H9 (cell line): Measurements from ENCODE around the gene TRPV4. TPM values are rescaled to one million over a fixed set of nuclear protein-coding genes. Genes with fewer than 3 reads are reported as not detected.

Experiments
- DNase-seq: peaks from one replicate; pipeline ENCODE4 v3.0.0-alpha.2; 2017
- H2AFZ ChIP-seq: one replicate; pipeline ENCODE4 v1.6.1; 2013; ENCODE audit warnings: mild to moderate bottlenecking, low read length, control low read depth, moderate library complexity
- H2AK5ac ChIP-seq: 2 replicates; pipeline ENCODE4 v1.6.1; 2013; ENCODE audit warnings: low read length, control low read depth, mixed read lengths; ENCODE audit not compliant: insufficient read length
- H2BK120ac ChIP-seq: one replicate; pipeline ENCODE4 v1.6.1; 2013; ENCODE audit warnings: low read depth, mild to moderate bottlenecking, low read length, control low read depth, inconsistent platforms; ENCODE audit not compliant: poor library complexity, severe bottlenecking
- H2BK12ac ChIP-seq: 2 replicates; pipeline ENCODE4 v1.6.1; 2013; ENCODE audit warnings: low read length, control low read depth, mixed read lengths, low read depth; ENCODE audit not compliant: insufficient read length
- H2BK15ac ChIP-seq: 2 replicates; pipeline ENCODE4 v1.6.1; 2013; ENCODE audit warnings: low read depth, low read length, control low read depth
- H2BK20ac ChIP-seq: one replicate; pipeline ENCODE4 v1.6.1; 2013; ENCODE audit warnings: low read depth, mild to moderate bottlenecking, low read length, control low read depth, inconsistent platforms; ENCODE audit not compliant: poor library complexity, severe bottlenecking
- H2BK5ac ChIP-seq: 2 replicates; pipeline ENCODE4 v1.6.1; 2013; ENCODE audit warnings: low read length, control low read depth, mixed read lengths; ENCODE audit not compliant: insufficient read length
- H3K14ac ChIP-seq: 2 replicates; pipeline ENCODE4 v1.6.1; 2013; ENCODE audit warnings: low read length, control low read depth; ENCODE audit not compliant: insufficient read depth
- H3K18ac ChIP-seq: 2 replicates; pipeline ENCODE4 v1.6.1; 2013; ENCODE audit warnings: low read depth, mild to moderate bottlenecking, mixed read lengths, low read length, control low read depth; ENCODE audit not compliant: insufficient read length
- H3K23ac ChIP-seq: 2 replicates; pipeline ENCODE4 v1.6.1; 2013; ENCODE audit warnings: low read length, control low read depth, mixed read lengths, low read depth; ENCODE audit not compliant: insufficient read length
- H3K23me2 ChIP-seq: 2 replicates; pipeline ENCODE4 v1.6.1; 2013; ENCODE audit warnings: low read depth, mild to moderate bottlenecking, mixed read lengths, low read length, control low read depth; ENCODE audit not compliant: insufficient read length, poor library complexity, severe bottlenecking
- H3K27ac ChIP-seq: 2 replicates; pipeline ENCODE4 v1.5.1; 2013; ENCODE audit warnings: low read length, control low read depth, mixed read lengths, low read depth; ENCODE audit not compliant: insufficient read length
- H3K27me3 ChIP-seq: 2 replicates; pipeline ENCODE4 v1.6.1; 2013; ENCODE audit warnings: low read length, control low read depth, inconsistent platforms; ENCODE audit not compliant: insufficient read depth
- H3K4ac ChIP-seq: 2 replicates; pipeline ENCODE4 v1.6.1; 2013; ENCODE audit warnings: low read depth, mild to moderate bottlenecking, control low read depth, inconsistent platforms, low read length, moderate library complexity
- H3K4me1 ChIP-seq: 2 replicates; pipeline ENCODE4 v1.6.1; 2013; ENCODE audit warnings: low read length, control low read depth, inconsistent platforms; ENCODE audit not compliant: insufficient read depth
- H3K4me2 ChIP-seq: 2 replicates; pipeline ENCODE4 v1.6.1; 2013; ENCODE audit warnings: low read length, control low read depth, mixed read lengths; ENCODE audit not compliant: insufficient read length, insufficient read depth
- H3K56ac ChIP-seq: 2 replicates; pipeline ENCODE4 v1.6.1; 2013; ENCODE audit warnings: low read depth, mild to moderate bottlenecking, mixed read lengths, low read length, control low read depth; ENCODE audit not compliant: insufficient read length
- H3K79me1 ChIP-seq: 2 replicates; pipeline ENCODE4 v1.6.1; 2013; ENCODE audit warnings: low read depth, mild to moderate bottlenecking, moderate library complexity, low read length, control low read depth, inconsistent platforms; ENCODE audit not compliant: insufficient read depth, poor library complexity, severe bottlenecking
- H3K79me2 ChIP-seq: 2 replicates; pipeline ENCODE4 v1.6.1; 2013; ENCODE audit warnings: low read length, control low read depth, inconsistent platforms; ENCODE audit not compliant: insufficient read depth
- H3K9ac ChIP-seq: 2 replicates; pipeline ENCODE4 v1.6.1; 2013; ENCODE audit warnings: low read length, control low read depth, mixed read lengths; ENCODE audit not compliant: insufficient read length; ENCODE audit errors: extremely low read depth
- H3K9me3 ChIP-seq: one replicate; pipeline ENCODE4 v1.6.1; 2013; ENCODE audit warnings: low read depth, low read length, inconsistent platforms; ENCODE audit not compliant: control insufficient read depth
- H3T11ph ChIP-seq: one replicate; pipeline ENCODE4 v1.6.1; 2013; ENCODE audit warnings: mild to moderate bottlenecking, low read length, control low read depth, inconsistent platforms
- H4K20me1 ChIP-seq: one replicate; pipeline ENCODE4 v1.6.1; 2013; ENCODE audit not compliant: control insufficient read depth, insufficient read length, insufficient read depth
- H4K5ac ChIP-seq: 2 replicates; pipeline ENCODE4 v1.6.1; 2013; ENCODE audit warnings: low read depth, mild to moderate bottlenecking, mixed read lengths, low read length, control low read depth; ENCODE audit not compliant: insufficient read length
- H4K8ac ChIP-seq: replicated peaks from 2 replicates; pipeline ENCODE4 v1.6.1; 2013; ENCODE audit warnings: low read length, control low read depth, mixed read lengths, low read depth; ENCODE audit not compliant: insufficient read length
- H4K91ac ChIP-seq: 2 replicates; pipeline ENCODE4 v1.6.1; 2013; ENCODE audit warnings: low read depth, mild to moderate bottlenecking, moderate library complexity, mixed read lengths, low read length, control low read depth; ENCODE audit not compliant: insufficient read length
- H3K27ac Mint-ChIP-seq, 3 experiments: 2 replicates in 2 of 3; 3 replicates in 1 of 3; pipeline ENCODE4 v1.8.0; 2020 to 2021; ENCODE audit warnings: mixed read lengths in 3 of 3, mild to moderate bottlenecking in 1 of 3, moderate library complexity in 1 of 3
- H3K27me3 Mint-ChIP-seq: 2 replicates; pipeline ENCODE4 v1.8.0; 2021; ENCODE audit warnings: low read depth, mild to moderate bottlenecking, moderate library complexity, mixed read lengths
- H3K36me3 Mint-ChIP-seq, 3 experiments: 2 replicates in 2 of 3; 3 replicates in 1 of 3; pipeline ENCODE4 v1.8.0; 2020 to 2021; ENCODE audit warnings: low read depth in 3 of 3, mixed read lengths in 3 of 3; ENCODE audit not compliant: insufficient read depth in 1 of 3
- H3K4me1 Mint-ChIP-seq, 2 experiments: 2 replicates each; pipeline ENCODE4 v1.8.0; 2020; ENCODE audit warnings: mixed read lengths in 2 of 2
- H3K4me3 Mint-ChIP-seq, 2 experiments: 2 replicates in 1 of 2; 3 replicates in 1 of 2; pipeline ENCODE4 v1.8.0; 2020 to 2021; ENCODE audit warnings: mild to moderate bottlenecking in 2 of 2, mixed read lengths in 2 of 2, moderate library complexity in 1 of 2
- H3K9me3 Mint-ChIP-seq, 2 experiments: 2 replicates in 1 of 2; 3 replicates in 1 of 2; pipeline ENCODE4 v1.8.0; 2020; ENCODE audit warnings: mild to moderate bottlenecking in 2 of 2, mixed read lengths in 2 of 2, moderate library complexity in 1 of 2
- CTCF ChIP-seq: fragments of 200-600 bp; sonication (generic); conservative IDR thresholded peaks from 3 replicates; pipeline ENCODE4 v1.8.0; 2021; ENCODE audit warnings: antibody characterized with exemption, mild to moderate bottlenecking
- WGBS: extraction: QIAGEN DNeasy Blood & Tissue Kit; methylation state at CpG from one replicate; pipeline ENCODE4 v1.1.7; 2013; ENCODE audit warnings: missing lambda C conversion rate, low lambda C conversion rate, mixed read lengths; ENCODE audit not compliant: insufficient read length; ENCODE audit errors: extremely low coverage; 5-methylcytosine and 5-hydroxymethylcytosine counted together
- total RNA-seq: library from RNA; stranded (reverse); gene quantifications from 2 replicates; pipeline ENCODE4 v1.2.1, GENCODE V29; 2021

Gene TRPV4
- total RNA-seq, 1 experiment from 2014 or later: 4.9 TPM

GRCh38 chr12:109735051-109735521 is 98.1 kb downstream of the TRPV4 start:
- H3K9me3 ChIP-seq: no peaks in the 10 kb centered on the region
- no peak overlapping the region for H3K18ac ChIP-seq
- H3K27me3 ChIP-seq: no peaks in the 10 kb centered on the region
- no peak overlapping the region for H4K8ac ChIP-seq
- H4K91ac ChIP-seq: no peak overlapping the region
- H3K4ac ChIP-seq: no peak overlapping the region
- no peak overlapping the region for H2BK20ac ChIP-seq
- DNase-seq: peak; percentile 32
- H3K79me1 ChIP-seq: no peaks in the 10 kb centered on the region
- H3K4me1 ChIP-seq: no peaks in the 10 kb centered on the region; the same call in 1 of the 2 replicates
- H3K9ac ChIP-seq: no peak overlapping the region
- H3K56ac ChIP-seq: no peak overlapping the region
- H3K23me2 ChIP-seq: no peaks in the 10 kb centered on the region
- H4K5ac ChIP-seq: no peak overlapping the region
- no peak overlapping the region for H2BK5ac ChIP-seq
- no peak for TF ChIP-seq CTCF
- peaks cover 29 to 46% of the 10 kb centered on the region in 2 experiments for H3K4me1 Mint-ChIP-seq
- no peak overlapping the region for H2BK12ac ChIP-seq
- H3K4me2 ChIP-seq: no peak overlapping the region
- H2BK15ac ChIP-seq: no peak overlapping the region
- H2BK120ac ChIP-seq: no peak overlapping the region
- no CpG with 5 or more reads among the region's 12 CpGs for WGBS
- no peak overlapping the region for H2AK5ac ChIP-seq
- no peak overlapping the region for H3T11ph ChIP-seq
- no peak overlapping the region for H3K27ac ChIP-seq
- no peak overlapping the region for H3K27ac Mint-ChIP-seq
- H3K4me3 Mint-ChIP-seq: peak overlapping the region in 1 of 2 experiments; percentile 22; a peak in 2 of 5 replicates
- H3K36me3 Mint-ChIP-seq: no peaks in the 10 kb centered on the region
- H3K27me3 Mint-ChIP-seq: peaks cover 21% of the 10 kb centered on the region
- no peak overlapping the region for H2AFZ ChIP-seq
- H3K14ac ChIP-seq: no peak overlapping the region
- H3K79me2 ChIP-seq: no peaks in the 10 kb centered on the region
- no peak overlapping the region for H3K23ac ChIP-seq
- no peaks in the 10 kb centered on the region for H4K20me1 ChIP-seq
- no peaks in the 10 kb centered on the region; a peak in 1 of 5 replicates for H3K9me3 Mint-ChIP-seq
